WI38 (cell line): ENCODE data around the gene CNTN1.

Experiments used
- H3K4me3 ChIP-seq: 2 replicates; pipeline ENCODE4 v1.5.1; 2011; ENCODE audit warnings: low read depth, mild to moderate bottlenecking, control low read depth, low read length
- TF ChIP-seq, protein P1 (sequence below): IDR thresholded peaks from 2 replicates; pipeline ENCODE4 v1.5.1; 2012; ENCODE audit warnings: low read depth, mild to moderate bottlenecking, control low read depth, low read length

The CNTN1 gene

GRCh38 chr12:41013881-41014642, 321.8 kb downstream of the CNTN1 start:
- H3K4me3 ChIP-seq, result no peak overlapping the region
- TF ChIP-seq, protein P1, sequence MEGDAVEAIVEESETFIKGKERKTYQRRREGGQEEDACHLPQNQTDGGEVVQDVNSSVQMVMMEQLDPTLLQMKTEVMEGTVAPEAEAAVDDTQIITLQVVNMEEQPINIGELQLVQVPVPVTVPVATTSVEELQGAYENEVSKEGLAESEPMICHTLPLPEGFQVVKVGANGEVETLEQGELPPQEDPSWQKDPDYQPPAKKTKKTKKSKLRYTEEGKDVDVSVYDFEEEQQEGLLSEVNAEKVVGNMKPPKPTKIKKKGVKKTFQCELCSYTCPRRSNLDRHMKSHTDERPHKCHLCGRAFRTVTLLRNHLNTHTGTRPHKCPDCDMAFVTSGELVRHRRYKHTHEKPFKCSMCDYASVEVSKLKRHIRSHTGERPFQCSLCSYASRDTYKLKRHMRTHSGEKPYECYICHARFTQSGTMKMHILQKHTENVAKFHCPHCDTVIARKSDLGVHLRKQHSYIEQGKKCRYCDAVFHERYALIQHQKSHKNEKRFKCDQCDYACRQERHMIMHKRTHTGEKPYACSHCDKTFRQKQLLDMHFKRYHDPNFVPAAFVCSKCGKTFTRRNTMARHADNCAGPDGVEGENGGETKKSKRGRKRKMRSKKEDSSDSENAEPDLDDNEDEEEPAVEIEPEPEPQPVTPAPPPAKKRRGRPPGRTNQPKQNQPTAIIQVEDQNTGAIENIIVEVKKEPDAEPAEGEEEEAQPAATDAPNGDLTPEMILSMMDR, result no peak

GRCh38 chr12:41014643-41015020, 322.4 kb downstream of the CNTN1 start:
- H3K4me3 ChIP-seq, result no peak overlapping the region
- TF ChIP-seq, protein P1, result no peak

GRCh38 chr12:41018010-41018409, 325.8 kb downstream of the CNTN1 start:
- TF ChIP-seq, protein P1, result no peak
- H3K4me3 ChIP-seq, result no peak overlapping the region

- H3K4me3 ChIP-seq, result no peak overlapping the region
- TF ChIP-seq, protein P1, result no peak
Measured at GRCh38 chr12:41019461-41019860, 327.2 kb downstream of the CNTN1 start.

DNA sequence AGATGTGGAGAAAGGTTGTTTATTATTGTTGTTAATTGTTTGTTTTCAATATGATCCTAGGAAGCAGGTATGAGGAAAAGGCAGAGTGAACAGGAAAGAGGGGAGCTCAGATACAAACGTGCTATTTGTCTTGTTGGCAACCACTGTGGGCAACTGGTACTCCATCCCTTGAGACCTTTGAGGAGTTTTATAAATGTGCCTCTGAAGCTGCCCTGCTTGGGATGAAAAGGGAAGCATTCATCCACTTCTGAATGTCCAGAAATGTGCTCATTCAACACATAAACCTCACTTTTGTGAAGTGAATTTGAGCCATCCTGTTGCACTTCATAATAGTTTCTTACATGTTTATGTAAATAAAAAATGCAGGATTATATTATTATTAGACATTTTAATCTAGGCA, 331.6 kb downstream of the CNTN1 start:
- no peak overlapping the region for H3K4me3 ChIP-seq
- TF ChIP-seq, protein P1, result no peak

GRCh38 chr12:41026151-41026550, 333.9 kb downstream of the CNTN1 start:
- TF ChIP-seq, protein P1, result no peak
- H3K4me3 ChIP-seq, result no peak overlapping the region

- TF ChIP-seq, protein P1, result no peak
- no peak overlapping the region for H3K4me3 ChIP-seq
Measured at GRCh38 chr12:41032386-41032785, 340.1 kb downstream of the CNTN1 start.
